ENCODE data around the gene HAUS2. TPM values are rescaled to one million over a fixed set of nuclear protein-coding genes. Genes with fewer than 3 reads are reported as not detected.

Gene HAUS2
- total RNA-seq, 2 donors from 2014 or later = 21.5 to 23.0 TPM

DNA sequence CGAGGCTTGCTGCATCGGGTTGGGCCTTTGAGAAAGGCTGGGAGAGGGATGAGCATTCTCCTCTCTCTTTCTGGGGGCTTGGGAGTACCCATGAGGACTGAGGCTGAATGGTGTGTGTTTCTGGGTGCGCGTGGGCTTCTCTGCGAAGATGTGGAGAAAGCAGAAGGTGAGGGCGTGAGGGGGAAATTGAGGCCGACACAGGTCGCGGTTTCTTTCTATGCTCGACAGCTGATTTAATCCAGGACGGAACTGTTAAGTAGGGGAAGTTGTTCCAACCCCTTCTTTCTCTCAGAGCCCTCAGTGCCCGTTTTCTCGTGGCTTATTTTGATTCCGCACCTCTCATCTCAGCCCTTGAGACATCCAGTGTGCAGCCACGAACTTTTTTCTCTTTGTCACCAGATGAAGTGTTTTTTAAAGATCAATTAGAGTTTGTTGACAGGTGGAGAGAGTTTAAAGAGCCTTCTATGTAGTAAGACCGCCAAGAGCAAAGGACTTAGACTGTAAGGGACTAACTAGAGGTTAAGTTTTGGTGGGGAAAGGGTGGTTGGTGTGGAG lies 27.5 kb downstream of the HAUS2 start:
- Histone ChIP-seq H3K27me3 (no peaks in the 10 kb centered on the region), H3K27ac (peak overlapping the region; percentile 94 to 95), H3K4me1 (peaks cover 0 to 51% of the 10 kb centered on the region in 2 donors), H3K9me3 (no peaks in the 10 kb centered on the region), H3K4me3 (peak overlapping the region; percentile 70 to 91), H3K36me3 (no peaks in the 10 kb centered on the region)
- TF ChIP-seq, protein P1, sequence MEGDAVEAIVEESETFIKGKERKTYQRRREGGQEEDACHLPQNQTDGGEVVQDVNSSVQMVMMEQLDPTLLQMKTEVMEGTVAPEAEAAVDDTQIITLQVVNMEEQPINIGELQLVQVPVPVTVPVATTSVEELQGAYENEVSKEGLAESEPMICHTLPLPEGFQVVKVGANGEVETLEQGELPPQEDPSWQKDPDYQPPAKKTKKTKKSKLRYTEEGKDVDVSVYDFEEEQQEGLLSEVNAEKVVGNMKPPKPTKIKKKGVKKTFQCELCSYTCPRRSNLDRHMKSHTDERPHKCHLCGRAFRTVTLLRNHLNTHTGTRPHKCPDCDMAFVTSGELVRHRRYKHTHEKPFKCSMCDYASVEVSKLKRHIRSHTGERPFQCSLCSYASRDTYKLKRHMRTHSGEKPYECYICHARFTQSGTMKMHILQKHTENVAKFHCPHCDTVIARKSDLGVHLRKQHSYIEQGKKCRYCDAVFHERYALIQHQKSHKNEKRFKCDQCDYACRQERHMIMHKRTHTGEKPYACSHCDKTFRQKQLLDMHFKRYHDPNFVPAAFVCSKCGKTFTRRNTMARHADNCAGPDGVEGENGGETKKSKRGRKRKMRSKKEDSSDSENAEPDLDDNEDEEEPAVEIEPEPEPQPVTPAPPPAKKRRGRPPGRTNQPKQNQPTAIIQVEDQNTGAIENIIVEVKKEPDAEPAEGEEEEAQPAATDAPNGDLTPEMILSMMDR (IDR thresholded peaks at IDR 0.05) = no peak
- no peak for DNase-seq (ENCODE audit: low spot score)

DNA sequence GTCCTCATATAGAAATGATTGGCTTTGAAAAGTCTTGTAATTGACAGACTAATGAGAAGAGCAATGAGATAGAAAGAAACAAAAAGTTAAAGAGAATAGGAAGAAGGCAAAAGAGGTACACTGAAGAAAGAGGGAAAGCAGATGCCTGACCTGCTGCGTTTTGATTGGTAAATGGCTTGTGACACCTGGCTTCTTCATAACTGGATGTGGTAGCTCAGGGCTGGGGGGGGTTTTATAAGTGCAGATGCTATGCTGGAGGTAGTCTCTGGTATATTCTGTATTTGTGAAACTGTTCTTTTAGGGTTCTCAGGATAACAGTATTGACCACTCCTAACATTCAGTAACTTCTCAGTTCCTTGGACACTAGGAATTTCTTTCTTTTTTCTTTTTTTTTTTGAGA lies 28.1 kb downstream of the HAUS2 start:
- no peaks in the 10 kb centered on the region for H3K36me3 ChIP-seq
- TF ChIP-seq, protein P1 (IDR thresholded peaks at IDR 0.05) = no peak
- no peaks in the 10 kb centered on the region for H3K9me3 ChIP-seq
- DNase-seq (ENCODE audit: low spot score) = no peak
- H3K4me1 ChIP-seq = peaks cover 0 to 57% of the 10 kb centered on the region in 2 donors
- peak overlapping the region in 1 of 2 donors; percentile 91 for H3K4me3 ChIP-seq
- no peaks in the 10 kb centered on the region for H3K27me3 ChIP-seq
- H3K27ac ChIP-seq = peak overlapping the region; percentile 94 to 95

DNA sequence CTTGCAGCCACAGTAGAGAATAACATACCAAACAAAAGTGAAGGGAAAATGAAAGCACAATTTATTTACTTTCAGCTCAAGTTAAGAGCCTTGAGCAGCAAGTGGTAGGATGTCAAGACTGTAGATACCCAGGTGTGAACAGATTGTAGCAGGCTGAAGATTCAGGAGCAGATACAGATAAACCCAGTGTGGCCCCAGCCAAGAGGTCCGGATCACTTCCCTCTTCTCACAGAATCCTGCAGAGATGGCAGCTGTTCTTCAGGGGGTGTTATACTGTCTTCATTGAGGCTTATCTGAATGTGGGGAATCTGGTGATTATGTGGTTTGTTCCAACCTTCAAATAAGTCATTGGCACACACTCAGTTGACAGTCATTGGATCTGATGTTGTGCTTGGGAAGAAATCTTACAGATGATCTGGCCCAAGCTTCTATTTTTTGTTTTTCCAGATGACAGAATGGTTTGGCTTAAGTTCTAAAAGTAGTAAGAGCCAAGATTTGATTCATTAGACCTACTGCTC lies 28.9 kb downstream of the HAUS2 start:
- TF ChIP-seq, protein P1 (IDR thresholded peaks at IDR 0.05) = no peak
- Histone ChIP-seq H3K4me3 (peak overlapping the region in 1 of 2 donors; percentile 91), H3K36me3 (no peaks in the 10 kb centered on the region), H3K27ac (peak overlapping the region; percentile 94 to 95), H3K27me3 (no peaks in the 10 kb centered on the region), H3K9me3 (no peaks in the 10 kb centered on the region), H3K4me1 (peaks cover 0 to 65% of the 10 kb centered on the region in 2 donors)
- no peak for DNase-seq (ENCODE audit: low spot score)

DNA sequence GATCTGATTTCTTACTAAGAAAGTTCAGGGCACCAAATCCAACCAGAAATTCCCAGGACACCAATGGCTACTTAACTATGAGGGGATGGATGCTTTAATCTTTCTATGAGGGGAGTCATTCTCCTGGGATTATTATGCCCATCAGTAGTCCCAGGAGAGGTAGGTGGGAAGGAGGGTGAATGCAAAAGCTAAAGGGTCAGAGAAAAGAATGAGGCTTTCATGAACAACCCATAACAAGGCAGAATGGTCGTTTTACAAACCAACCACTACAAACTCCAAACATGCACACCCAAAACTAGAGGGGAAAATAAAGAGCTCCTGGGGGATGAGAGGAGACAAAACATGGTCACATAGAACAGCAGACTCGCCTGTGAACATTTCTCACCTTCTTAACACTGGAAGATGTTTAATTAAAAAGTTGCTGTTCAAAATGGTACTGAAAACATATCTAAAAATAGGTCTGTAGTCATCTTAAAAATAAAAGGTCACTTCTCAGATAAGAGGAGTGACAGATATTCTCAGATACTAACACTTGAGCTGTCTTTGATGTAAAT lies 30.4 kb downstream of the HAUS2 start:
- TF ChIP-seq, protein P1 (IDR thresholded peaks at IDR 0.05) = no peak
- Histone ChIP-seq H3K27ac (peak overlapping the region in 1 of 2 donors; percentile 23), H3K4me1 (peaks cover 0 to 80% of the 10 kb centered on the region in 2 donors)

DNA sequence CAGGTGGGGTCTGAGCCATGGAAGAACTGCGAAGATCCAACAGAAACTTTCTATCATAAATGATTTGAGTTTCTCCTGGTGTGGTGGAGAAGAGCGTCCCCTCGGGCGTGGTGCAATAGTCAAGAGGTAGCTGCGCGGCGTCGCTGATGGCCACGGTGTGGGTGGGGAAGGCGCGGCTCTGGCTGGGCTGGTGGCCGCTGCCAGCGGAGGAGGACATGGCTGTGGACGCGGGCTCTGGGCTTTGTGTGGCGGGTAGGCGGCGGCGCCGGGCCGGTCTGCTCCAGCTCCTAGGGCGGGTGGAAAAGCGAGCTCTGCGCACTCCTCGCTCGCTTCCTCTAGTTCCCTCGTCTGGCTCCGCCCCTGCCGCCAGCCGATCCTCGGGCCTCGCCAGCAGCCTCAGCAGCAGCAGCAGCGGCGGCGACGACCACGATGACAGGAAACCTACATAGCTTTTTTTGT lies 32.7 kb downstream of the HAUS2 start:
- Histone ChIP-seq H3K27ac (peak overlapping the region; percentile 80), H3K4me3 (peak overlapping the region; percentile 31 to 46), H3K27me3 (no peaks in the 10 kb centered on the region), H3K36me3 (peaks cover 7% of the 10 kb centered on the region), H3K9me3 (no peaks in the 10 kb centered on the region), H3K4me1 (peaks cover 0 to 80% of the 10 kb centered on the region in 2 donors)
- DNase-seq (ENCODE audit: low spot score) = peak; percentile 87
- TF ChIP-seq, protein P1 (IDR thresholded peaks at IDR 0.05) = peak in 1 of 2 donors; percentile 14

More for the DNA sequence above, 30.4 kb downstream of the HAUS2 start:
- Histone ChIP-seq H3K36me3 (no peaks in the 10 kb centered on the region), H3K4me3 (no peak overlapping the region), H3K27me3 (no peaks in the 10 kb centered on the region), H3K9me3 (no peaks in the 10 kb centered on the region)
- DNase-seq (ENCODE audit: low spot score) = no peak

All from right atrium auricular region (tissue), 2 donors.